ENCODE measurements around the gene ZDHHC7. TPM values are rescaled to one million over a fixed set of nuclear protein-coding genes. Genes with fewer than 3 reads are reported as not detected.
"Not testable (repeated sequence)": the region's sequence is repeated elsewhere in the genome, so short reads cannot be mapped to it uniquely, and the experiment has no call there.

The ZDHHC7 gene
- total RNA-seq, 1 donor from 2014 or later = 77.9 TPM

DNA sequence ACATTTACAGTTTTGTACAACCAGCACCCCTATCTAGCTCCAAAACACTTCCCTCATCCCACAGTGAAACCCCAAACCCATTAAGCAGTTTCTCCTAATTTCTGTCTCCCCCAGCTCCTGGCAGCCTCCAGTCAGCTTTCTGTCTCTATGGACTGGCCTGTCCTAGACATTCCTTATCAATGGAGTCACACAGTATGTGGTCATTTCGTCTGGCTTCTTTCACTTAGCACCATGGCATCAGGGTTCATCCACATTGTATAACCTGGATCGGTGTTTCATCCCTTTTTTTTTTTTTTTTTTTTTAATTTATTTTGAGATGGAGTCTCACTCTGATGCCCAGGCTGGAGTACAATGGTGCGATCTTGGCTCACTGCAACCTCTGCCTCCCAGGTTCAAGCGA, 68.5 kb downstream of the ZDHHC7 start:
- TF ChIP-seq, protein P1, sequence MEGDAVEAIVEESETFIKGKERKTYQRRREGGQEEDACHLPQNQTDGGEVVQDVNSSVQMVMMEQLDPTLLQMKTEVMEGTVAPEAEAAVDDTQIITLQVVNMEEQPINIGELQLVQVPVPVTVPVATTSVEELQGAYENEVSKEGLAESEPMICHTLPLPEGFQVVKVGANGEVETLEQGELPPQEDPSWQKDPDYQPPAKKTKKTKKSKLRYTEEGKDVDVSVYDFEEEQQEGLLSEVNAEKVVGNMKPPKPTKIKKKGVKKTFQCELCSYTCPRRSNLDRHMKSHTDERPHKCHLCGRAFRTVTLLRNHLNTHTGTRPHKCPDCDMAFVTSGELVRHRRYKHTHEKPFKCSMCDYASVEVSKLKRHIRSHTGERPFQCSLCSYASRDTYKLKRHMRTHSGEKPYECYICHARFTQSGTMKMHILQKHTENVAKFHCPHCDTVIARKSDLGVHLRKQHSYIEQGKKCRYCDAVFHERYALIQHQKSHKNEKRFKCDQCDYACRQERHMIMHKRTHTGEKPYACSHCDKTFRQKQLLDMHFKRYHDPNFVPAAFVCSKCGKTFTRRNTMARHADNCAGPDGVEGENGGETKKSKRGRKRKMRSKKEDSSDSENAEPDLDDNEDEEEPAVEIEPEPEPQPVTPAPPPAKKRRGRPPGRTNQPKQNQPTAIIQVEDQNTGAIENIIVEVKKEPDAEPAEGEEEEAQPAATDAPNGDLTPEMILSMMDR (IDR thresholded peaks at IDR 0.05) = no peak
- intact Hi-C loops (cut with DNase I) = no loop called here
- ATAC-seq = no peak
- Histone ChIP-seq H3K4me1 (no peaks in the 10 kb centered on the region), H3K27ac (no peak overlapping the region), H3K27me3 (ENCODE audit: low read depth) (no peaks in the 10 kb centered on the region), H3K4me3 (no peak overlapping the region), H3K9me3 (no peaks in the 10 kb centered on the region), H3K36me3 (no peaks in the 10 kb centered on the region)
- DNase-seq = no peak

DNA sequence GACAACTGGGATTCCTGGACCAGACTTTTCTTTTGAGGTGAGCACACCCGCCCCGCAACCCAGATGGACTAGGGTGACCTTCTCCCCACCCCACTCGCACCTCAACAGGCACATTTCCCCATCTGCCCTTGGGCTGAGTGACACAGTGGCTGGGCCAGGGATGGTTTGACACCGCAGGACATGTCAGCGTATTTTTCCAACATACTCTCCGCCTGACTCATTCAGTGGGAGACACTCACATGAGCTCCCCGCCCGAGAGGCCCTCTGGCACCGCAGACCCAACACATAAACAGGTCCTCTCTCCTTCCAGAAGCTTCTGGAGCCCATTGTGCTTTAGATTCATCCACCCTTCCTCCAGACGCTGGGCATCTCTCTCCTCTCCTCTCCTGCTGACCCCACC, 69.4 kb downstream of the ZDHHC7 start:
- Histone ChIP-seq H3K27me3 (ENCODE audit: low read depth) (no peaks in the 10 kb centered on the region), H3K27ac (no peak overlapping the region), H3K36me3 (no peaks in the 10 kb centered on the region), H3K9me3 (no peaks in the 10 kb centered on the region), H3K4me3 (no peak overlapping the region), H3K4me1 (no peaks in the 10 kb centered on the region)
- TF ChIP-seq, protein P1 (IDR thresholded peaks at IDR 0.05) = no peak
- intact Hi-C loops (cut with DNase I) = no loop called here
- DNase-seq (no peak), ATAC-seq (no peak)

DNA sequence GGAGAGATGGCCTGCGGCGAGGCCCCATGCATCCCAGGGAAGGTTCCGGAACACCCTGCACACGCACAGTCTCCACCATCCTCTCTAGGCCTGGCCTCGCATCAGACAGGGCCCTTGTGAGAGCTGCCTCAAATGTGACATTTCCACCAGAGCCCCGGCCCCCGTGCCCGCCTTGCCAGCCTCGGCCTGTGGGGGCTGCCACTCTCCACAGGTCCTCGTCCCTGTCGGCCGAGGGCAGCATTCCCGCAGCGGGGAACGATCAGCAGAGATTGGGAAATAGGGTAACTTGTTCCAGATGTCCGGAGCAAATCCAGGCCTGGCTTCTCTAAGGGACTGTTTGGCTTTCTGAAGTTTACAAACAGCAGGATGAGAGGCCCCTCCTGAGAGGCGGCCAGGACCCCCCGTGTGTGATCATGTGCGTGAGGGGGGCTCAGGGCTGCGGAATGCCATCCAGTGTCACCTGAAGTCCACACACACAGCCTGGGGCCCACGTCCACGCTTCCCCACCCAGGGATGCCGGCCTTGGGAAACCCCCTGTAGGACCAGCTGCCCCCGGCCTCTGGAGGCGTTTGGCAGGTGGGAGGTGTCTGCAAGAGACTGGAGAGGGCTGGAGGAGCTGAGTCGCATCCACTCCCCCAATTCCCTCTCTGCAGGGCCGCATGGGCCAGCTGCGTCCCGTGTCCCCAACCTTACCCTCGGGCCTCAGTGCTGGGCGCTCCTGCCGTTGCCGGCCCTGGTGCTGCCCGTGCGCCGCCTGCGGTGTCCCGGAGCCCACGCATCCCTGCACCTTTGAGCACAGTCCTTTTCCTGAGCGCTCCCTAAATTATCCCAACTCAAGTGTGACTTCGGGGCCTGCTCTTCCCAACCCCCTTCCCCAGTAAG, 70.4 kb downstream of the ZDHHC7 start:
- Histone ChIP-seq H3K27ac (no peak overlapping the region), H3K36me3 (no peaks in the 10 kb centered on the region), H3K27me3 (ENCODE audit: low read depth) (no peaks in the 10 kb centered on the region), H3K9me3 (no peaks in the 10 kb centered on the region), H3K4me3 (no peak overlapping the region), H3K4me1 (no peaks in the 10 kb centered on the region)
- TF ChIP-seq, protein P1 (IDR thresholded peaks at IDR 0.05) = no peak
- DNase-seq = no peak
- intact Hi-C loops (cut with DNase I) = no loop called here
- peak; percentile 40 to 44 for ATAC-seq

DNA sequence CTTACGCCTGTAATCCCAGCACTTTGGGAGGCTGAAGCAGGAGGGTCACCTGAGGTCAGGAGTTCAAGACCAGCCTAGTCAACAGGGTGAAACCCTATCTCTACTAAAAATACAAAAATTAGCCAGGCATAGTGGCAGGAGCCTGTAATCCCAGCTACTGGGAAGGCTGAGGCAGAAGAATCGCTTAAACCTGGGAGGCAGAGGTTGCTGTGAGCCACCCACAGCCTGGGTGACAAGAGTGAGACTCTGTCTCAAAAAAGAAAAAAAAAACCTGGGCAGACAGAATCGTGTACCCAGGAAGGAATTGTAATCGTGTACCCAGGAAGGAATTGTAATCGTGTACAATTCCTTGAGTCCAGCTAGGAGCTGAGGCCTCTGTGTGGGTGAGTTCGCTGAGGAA, 72.7 kb downstream of the ZDHHC7 start:
- DNase-seq; intact Hi-C loops (cut with DNase I); H3K4me3 ChIP-seq: not testable (repeated sequence)

DNA sequence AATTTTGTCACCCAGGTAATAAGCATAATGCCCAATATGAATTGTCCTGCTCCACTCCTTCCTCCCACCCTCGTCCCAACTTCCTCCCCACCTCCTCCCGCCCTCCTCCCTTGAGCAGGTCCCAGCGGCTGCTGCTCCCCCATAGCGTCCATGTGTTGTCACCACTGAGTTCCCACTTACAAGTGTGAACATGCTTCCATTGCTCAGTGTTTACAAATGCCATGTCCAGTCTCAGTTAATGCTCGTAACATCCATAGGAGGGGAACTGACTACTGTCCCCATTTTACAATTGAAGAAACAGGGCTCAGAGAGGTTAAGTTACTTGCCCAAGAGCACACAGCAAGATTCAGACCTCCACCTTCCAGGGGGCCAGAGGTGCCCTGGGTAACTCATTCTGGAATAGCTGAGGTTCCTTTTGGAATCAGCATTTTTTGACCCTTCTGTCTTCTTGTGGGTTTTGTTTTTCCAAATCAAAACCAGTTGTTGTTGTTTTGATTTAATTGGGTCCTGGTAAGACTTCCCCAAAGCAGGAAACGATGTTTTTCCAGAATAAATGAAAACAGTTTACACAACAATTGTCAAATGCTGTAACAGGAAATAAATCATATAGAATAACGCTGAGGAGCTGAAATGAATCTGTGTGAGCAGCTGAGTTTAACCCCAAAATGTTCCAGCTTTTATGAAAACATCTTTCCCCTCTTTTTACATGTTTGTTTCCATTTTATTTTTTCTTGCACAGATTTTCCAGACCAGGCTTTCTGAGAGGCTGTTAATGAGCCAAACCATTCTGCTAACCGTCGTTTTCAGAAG, 73.9 kb downstream of the ZDHHC7 start:
- DNase-seq = no peak
- Histone ChIP-seq H3K27me3 (ENCODE audit: low read depth) (no peaks in the 10 kb centered on the region), H3K4me3 (no peak overlapping the region), H3K4me1 (peaks cover 11% of the 10 kb centered on the region), H3K27ac (no peak overlapping the region), H3K36me3 (no peaks in the 10 kb centered on the region), H3K9me3 (no peaks in the 10 kb centered on the region)
- ATAC-seq = no peak
- TF ChIP-seq, protein P1 (IDR thresholded peaks at IDR 0.05) = no peak
- intact Hi-C loops (cut with DNase I) = no loop called here

More for the DNA sequence above, 72.7 kb downstream of the ZDHHC7 start:
- not testable (repeated sequence) for ATAC-seq; H3K9me3 ChIP-seq; H3K27ac ChIP-seq; H3K4me1 ChIP-seq; H3K36me3 ChIP-seq; H3K27me3 ChIP-seq (ENCODE audit: low read depth)

Measured in lower lobe of right lung (tissue), 2 donors.